T-helper 2 cell (primary cell): ENCODE measurements around the gene ARFGAP1.
A peak's percentile ranks its signal among the peaks of the same experiment; 100 is the strongest.

Experiments used
- DNase-seq, 5 experiments: peaks; one replicate each; pipeline versions ENCODE4 v3.0.0 to v3.0.0-alpha.2; 2012 to 2022

The ARFGAP1 gene

DNA sequence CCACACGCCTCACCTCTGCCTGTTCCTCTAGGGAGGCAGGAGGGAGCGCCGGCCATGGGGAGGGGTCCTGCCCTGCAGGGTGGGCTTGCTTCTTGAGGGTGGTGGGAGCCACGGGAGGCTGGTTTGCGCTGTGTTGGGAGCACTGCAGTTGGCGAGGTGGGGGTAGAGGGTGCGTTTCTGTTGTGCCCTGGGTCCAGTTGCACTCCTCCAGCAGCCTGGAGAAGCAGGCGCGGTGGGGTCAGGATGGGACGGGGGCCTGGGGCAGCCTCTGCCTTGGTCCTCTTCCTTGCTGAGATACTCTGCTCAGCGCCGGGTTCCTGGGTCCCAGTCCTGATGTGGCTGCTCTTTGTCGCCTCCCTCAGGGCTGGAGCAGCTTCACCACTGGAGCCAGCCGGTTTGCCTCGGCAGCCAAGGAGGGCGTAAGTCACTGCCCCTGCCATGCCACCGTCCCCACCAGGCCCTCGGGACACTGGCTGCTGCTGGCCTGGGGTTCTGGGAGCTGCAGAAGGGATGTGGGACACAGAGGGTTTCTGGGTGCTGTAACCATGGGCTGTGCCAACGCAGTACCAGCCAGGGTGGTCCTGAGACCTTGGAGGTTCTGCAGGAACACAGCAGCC lies 8.4 kb downstream of the ARFGAP1 start:
- DNase-seq, result no peak

DNA sequence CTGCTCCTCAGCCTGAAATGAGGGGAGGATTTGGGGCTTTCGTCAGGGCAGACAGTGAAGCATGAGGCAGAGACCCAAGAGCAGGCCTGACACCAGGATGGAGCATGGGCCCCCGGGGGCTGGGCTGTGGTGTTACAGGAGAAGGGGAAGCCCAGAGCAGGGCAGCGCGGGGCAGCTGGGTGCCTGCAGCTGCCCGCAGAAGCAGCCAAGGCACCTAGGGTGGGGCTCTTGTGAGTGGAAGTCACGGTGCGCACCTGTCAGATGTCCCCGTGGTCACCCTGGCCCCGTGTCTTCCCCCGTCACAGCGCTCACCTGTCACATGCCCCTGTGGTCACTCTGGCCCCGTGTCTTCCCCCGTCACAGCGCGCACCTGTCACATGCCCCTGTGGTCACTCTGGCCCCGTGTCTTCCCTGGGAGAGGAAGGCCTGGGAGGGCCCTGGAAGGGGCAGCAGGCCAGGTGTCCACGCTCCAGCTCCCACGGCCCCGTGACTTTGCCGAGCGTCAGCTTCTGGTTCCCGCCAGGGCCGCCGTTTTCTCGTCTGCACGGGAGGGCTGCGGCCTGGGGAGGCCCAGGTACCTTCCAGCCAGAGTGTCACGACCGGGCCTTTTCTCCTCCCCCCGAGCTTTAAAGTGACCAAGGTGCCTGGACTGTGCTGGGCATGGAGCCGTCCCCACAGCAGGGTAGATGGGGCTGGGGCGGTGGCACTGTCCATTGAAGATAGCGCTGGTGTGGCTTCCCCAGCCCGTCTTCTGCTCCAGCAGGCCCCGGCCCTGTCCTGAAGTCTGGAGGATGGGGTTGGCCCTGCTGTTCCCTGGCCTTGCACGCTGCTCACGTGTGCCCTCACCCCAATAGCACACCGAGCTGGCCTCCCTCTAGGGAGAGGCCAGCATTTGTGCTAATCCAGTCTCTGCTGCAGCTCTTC lies 9.4 kb downstream of the ARFGAP1 start:
- DNase-seq, result no peak

DNA sequence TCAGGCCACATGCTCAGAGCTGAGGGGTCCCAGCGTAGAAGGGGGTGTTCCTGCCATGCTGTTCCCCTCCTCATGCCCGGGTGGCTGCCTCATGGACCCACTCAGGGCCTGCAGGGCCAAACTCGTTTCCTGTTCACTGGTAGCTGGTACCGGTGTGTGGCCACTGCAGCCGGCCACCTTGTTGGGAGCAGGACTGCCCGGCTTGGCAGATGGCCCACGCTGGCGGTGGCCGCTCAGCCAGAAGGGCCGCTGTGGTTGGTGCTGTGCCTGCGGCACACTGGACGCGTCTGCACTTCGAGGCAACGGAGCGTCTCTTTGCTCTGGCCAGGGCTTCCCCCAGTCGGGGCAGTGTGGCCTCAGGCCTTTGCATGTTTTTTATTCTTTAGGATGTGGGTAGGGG lies 10.3 kb downstream of the ARFGAP1 start:
- no peak for DNase-seq

DNA sequence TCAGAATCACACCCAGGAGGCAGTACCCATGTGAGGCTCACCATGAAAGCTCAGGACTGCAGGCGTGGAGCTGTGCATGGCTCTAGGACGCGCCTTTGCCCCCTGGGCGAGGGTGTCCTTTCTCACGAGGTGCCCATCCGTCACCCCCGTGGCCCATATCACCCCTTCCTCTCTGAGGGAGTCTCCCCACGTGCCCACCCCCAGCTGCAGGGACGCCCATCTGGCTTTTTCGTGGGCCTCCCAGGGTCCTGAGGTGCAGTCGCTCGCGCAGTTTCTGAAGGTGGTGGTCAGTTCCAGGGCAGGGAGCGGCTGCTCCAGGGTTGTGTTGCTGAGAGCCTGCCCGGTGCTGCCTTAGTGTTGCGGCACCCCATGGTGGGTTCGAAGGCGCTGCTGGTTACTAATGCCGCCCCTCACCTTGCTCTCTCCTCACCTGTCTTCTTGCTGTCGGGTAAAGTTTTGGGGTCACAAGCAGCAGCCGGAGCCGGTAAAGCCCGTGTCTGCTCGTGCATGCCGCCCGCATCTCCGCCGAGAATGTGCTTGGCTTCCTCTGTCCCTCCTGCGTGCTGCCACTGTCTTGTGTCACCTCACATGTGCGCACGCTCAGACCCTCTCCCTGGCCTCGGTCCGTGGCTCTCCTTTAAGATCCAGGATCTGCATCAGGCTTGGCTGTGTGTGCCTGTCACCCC lies 10.9 kb downstream of the ARFGAP1 start:
- peak in 1 of 5 experiments; percentile 17 for DNase-seq

DNA sequence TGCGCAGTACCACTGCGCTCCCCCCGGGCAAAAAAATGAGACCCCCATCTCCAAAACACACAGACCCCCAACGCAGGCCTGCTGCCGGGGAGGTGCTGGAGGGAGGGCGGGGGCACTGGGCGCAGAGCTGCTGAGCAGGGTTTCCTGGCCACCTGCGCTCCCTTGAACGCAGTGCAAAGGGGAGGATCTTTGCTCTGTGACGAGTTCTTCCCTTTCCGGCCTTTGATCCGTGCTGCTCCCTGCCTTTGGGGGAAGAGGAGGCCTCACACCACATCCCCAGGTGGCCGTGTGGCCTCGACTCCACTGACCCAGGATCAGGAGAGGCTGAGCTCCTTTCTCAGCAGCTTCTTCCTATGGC lies 11.4 kb downstream of the ARFGAP1 start:
- DNase-seq, result peak in 1 of 5 experiments; percentile 59

DNA sequence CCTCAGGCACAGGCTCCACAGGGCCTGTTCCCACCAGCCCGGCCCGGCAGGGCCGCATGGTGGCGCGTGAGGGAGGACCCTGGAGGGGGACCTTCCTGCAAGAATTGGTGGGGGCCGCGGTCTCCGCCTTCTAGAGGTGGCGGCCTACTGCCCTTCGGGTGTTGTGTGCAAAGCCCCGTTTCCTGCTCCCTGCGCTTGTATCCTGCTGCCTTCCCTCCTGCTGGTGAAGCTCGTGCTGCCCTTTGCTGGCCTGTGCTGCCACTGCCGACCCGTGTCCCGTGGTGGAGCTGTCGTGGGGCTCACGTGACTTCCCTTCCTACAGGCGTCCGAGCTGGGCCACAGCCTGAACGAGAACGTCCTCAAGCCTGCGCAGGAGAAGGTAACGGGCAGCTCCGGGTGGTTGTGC lies 11.9 kb downstream of the ARFGAP1 start:
- peak in 1 of 5 experiments; percentile 26 for DNase-seq

DNA sequence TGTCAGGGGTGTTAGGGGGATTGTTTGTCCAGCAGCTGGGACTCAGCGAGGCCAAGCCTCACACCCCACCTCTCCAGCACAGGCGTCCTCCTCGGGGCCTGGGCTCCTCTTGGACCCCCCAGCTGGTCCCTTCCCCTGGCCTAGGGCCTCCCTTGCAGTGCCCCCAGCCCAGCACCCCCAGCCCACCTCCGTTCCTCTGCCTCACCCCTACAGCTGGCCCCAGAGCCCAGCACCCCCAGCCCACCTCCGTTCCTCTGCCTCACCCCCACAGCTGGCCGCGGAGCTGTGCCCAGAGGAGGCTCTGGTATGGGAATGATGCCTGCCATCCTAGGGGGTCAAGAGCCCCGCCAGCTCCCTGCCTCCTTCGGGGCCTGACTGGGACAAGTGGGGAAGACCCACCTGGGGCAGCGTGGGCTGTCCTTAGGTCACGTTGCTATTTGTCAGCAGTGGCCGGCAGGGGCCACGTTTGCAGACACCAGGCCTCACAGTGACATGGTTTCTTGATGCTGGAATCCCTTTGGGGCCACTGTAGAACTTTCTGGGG lies 12.4 kb downstream of the ARFGAP1 start:
- DNase-seq, result no peak

DNA sequence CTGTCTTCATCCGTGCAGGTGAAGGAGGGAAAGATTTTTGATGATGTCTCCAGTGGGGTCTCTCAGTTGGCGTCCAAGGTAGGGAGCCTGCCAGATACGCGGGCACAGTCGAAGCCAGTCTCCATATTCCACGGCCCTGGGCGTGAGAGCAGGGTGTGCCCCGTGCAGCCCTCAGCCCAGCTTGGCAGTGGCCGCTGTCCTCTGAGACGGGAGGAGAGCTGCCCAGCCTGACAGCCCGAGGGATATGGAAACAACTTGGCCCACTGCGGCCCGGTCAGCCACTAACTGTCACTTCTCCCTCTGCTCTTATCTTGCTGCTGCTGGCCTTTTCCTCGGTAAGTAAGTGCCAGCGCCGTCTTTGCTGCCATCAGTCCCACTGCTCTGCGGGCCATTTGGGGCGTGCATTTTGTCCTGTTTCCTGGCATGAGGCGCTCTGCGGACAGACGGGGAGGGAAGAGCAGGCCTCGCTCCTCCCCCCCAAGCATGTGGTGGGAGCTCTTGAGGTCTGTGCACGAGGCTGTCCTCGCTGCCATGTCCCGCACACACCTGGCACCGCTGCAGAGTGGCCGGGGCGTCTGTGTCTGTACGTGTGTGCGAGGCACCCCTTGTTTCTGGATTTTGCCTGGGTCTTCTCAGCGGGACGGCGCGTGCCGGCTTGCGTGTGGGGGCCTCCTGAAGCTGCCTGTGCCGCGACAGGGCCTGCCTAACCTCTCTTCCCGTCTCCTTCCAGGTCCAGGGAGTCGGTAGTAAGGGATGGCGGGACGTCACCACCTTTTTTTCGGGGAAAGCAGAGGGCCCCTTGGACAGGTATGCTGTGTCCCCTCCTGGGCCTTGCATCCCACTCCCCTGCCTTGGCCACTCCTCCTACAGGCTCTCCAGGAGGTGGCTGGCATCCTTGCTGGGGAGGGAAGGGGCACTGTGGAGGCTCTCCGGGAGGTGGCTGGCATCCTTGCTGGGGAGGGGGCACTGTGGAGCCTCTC lies 13.3 kb downstream of the ARFGAP1 start:
- no peak for DNase-seq

DNA sequence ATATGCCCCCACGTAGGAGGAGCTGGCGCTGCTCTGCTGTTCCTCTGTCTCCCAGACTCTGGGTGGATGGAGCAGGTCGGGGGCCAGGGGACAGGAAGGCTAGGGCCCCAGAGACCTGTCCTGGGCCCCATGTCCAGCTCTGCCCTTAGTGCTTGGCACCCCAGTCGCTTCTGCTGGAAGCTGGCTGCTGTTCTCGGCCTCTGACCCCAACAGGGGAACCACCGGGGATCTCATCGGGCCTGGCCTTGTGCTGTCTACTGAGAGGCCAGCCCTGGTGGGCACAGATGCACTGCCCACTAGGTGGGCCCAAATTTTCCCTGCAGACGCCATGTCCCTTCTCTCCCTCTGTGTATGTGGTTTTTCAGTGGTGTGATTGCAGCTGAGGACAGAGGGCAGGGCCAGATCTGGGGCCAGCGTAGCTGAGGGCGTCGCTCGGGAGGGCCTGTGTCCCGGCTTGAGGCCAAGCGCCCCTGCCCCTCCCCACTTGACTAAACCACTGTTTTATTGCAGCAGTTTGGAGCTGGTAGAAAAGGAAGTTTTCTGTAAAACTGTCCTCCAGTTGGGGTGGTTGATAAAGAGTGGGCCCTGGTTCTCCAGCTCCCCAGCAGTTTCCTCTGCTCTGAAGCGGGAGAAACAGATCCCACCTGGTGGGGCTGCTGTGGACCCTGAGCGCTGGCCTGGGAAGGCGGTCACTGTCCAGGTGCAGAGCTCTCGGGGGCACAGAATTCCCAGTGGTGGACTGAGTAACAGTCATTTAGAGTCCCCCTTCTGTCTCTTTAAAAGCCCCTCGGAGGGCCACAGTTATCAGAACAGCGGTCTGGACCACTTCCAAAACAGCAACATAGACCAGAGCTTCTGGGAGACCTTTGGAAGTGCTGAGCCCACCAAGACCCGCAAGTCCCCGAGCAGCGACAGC lies 14.4 kb downstream of the ARFGAP1 start:
- DNase-seq, result no peak

DNA sequence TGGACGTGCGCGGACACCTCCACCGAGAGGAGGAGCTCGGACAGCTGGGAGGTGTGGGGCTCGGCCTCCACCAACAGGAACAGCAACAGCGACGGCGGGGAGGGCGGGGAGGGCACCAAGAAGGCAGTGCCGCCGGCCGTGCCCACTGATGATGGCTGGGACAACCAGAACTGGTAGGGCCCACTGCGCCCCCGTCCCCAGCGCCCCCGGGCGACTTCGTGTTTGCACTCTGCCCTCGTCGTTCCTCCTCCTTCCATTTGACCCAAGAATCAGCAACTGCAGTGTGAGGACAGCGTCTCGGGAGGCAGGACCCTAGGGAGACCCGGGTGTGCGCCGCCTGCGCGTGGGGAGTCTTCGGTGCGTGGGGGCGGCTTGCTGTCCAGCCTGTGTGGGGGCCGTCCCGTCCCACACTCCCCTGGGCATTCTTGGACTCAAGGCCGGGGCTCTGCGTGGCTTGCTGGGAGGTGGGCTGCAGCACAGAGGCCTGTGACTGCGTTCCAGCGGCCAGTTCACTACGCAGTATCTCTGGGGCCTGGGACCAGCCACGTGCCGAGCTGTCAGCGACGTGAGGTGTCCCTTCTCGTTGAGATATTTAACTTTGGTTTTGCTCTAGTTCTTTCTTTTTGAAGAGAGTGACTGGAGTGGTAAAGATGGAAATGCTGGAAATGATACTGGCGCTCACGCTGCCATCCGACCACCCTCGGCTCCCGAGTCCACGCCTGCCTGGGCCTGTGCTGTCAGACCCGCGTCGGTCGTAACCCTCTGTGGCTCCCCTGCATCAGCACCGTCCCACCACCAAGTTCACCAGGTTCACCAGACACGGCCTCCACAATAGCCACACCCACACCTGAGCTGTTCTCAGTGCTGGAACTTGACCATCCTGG lies 15.3 kb downstream of the ARFGAP1 start:
- DNase-seq, result no peak

DNA sequence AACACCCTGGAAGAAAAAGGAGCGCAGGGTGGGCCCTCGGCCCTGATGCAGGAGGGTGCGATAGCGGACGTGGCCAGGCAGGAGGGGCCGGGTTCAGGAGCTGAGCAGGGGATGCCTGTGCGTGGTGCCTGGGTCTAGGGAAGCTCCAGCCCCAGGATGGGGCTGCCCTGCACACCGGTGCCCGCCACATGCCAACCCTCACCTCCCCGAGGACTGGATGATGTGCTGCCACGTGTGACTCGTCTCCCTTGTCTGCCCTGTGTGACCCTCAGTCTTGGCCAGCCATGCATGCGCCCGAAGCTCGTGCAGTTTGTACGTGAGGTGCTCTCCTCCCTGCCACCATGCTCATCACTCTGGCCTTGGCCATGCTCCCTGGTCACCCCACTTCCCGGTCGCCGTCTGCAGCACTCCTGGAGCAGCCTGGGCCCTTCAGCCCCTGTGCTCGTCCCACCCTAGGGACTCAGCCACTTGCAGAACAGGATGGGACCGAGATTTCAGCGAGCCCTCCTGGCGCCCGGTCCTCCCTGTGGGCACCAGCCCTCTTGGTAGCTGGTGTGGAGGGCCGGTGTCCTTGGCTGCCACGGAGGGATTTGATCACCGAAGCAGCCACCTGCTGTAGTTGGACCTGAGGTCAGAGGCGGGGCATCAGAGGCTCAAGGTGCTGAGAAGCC lies 16.1 kb downstream of the ARFGAP1 start:
- no peak for DNase-seq

DNA sequence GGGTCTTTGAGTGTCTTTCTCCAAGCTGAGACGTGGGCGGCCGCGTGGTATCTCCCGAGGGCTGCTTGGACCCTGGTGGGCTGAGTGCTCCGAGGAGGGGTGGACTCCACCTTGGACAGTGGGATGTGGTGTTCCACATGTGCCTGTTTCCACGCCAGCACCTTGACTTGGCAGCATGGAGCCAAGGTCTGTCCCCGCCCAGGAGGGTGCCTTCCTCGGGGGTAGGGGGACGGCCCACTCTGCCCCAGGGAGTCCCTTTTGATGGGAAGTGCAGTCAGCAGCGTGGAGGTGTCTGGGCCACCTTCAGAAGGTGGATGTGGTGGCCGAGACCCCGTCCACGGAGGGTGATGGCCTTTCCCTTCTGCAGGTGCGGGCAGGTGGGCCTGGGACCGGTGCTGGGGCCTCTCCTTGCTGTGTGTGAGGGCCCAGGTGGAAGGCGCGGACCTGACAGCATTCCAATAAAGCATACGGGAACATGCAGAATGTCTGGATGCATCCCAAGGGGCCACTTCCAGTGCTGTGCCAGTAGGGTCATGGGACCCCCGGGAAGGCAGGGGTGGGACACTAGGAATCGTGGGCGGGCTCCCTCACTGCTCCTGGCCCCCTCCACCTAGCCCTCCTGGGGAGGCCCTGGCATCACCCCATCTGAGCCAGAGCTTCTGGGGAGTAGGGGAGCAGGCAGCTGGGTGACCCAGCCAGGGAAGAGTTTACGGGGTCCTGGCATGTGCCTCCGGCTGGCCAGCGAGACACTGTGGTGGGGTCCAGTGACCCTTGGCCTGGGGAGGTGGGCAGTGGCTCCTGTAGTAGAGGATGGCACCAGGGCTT lies 16.9 kb downstream of the ARFGAP1 start:
- DNase-seq, result no peak

DNA sequence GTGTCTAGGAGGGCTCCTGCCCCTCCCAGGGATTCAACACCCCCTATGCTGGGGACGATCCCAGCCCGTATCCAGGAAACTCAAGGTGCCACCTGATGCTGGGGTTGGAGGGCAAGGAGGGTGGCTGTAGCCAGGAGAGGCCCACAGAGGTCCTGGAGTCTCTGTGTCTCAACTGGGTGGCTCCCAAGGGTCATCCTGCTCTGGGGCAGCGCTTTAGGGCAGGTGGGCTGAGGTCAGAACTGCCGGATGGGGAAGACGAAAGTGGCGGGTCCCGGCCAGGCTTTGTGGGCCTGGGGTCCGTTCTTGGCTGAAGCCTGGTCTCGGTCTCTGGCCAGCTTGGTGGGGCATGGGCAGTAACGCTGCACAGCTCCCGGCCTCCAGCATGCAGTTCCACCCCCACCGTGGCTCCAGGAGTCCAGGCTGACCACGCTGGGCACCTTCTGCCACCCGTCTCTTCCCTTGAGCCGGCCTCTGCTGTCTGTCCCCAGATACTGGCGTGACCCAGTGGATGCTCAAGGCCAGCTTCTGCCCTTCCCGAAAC lies 17.6 kb downstream of the ARFGAP1 start:
- DNase-seq, result no peak

DNA sequence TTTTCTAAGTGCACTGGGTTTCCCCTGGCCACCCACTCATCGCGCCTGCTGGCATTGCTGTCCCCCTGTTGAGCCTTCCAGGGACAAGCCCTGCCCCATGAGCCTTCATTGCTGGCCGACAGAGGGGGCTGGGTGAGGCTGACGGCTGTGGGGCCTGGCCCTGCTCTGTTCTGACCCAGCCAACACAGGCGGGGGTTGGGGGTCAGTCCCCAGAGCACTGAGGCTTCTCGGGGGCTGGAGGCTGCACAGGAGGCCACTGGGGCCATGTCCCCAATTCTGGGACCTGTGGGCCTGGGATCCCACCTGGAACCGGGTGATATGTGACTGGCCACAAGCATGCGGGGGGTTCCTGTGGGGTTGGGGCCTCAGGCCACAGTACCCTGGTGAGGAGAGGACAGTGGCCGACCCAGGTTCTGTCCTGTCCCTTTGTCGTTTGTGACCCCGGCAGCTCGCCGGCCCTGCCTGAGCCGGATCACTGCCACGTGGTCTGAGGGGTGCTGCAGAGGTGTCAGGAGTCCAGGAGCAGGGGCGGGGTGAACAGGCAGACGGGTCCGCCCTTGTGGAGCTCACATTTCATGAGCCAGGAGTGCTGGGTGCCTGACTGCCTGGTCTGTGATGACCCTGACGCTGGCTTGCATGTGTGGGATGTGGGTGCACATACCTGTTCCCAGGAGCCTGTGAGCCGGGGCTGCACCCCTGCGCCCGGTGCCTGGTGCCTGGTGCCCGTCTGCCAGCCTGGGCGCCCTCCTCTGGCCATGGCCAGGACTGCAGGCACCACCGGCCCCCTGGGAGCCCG lies 18.3 kb downstream of the ARFGAP1 start:
- DNase-seq, result peak in 4 of 5 experiments; percentile 37 to 59 (median 45)

DNA sequence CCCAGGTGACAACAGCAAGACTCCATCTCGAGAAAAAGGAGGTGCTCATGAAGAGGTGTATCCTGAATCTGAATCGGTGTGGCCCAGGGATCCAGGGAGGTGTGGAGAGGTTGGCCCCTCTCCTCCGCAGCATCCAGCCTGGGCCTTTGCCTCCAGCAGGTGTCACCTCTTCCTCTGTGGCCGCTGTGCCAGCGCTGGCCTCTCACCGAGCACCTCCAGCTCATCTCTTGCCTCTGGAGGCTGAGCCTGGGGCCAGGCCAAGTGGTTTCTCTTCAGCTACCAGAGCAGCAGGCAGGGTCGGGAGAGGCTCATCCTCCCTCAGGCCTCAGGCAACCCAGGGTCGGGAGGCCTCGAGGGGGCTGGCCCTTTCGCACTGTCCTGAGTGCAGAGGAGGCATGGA lies 19.2 kb downstream of the ARFGAP1 start:
- DNase-seq, result no peak

DNA sequence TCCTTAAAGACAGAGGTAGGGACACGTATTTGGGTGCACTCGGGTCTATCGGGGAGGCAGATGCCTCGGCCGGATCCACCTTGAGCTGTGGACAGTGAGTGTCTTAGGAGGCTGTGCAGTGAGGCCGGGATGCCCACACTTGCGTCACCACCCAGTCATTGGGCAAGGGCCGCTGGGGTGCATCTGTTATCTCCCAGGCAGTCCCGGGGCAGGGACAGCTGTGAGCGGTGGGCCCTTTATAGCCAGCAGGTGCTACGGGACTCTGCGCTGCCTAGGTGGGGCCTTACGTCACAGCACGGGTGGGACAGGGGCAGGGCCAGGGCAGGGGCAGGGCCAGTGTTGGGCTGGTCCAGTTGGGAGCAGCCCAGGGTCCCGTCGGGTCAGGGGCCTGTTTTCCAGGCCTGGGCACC lies 19.7 kb downstream of the ARFGAP1 start:
- no peak for DNase-seq

DNA sequence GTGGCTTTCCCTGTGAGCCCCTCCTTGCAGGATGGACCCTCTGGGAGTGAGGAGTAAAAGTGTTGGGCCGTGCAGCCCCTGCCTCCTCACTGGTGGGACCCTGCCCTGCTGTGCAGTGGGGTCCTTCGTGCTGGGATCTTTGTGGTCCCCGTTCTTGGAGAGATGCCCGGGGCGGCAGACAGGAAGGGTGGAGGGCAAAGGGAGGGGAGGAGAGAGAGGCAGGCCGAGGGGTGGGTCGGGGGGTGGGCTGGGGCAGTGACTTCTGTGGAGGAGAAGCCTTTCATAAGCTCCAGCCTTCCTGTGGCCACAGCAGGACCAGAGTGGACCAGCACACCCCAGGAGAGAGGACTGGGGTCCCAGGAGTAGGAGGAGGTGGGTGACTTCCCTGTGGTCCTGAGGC lies 20.3 kb downstream of the ARFGAP1 start, which contains the start of gene COL20A1:
TSS of gene COL20A1 (plus strand) at position 283 of the 400 bp plus-strand sequence. CDS start 1,922 bp downstream, outside the sequence.
- DNase-seq, result no peak
